IMR-90 (cell line): ENCODE results near the gene DDHD1. TPM values are rescaled to one million over a fixed set of nuclear protein-coding genes. Genes with fewer than 3 reads are reported as not detected.

Experiments used
- ATAC-seq: fragments of 200-7000 bp; cut with Tn5 transposase; 2 replicates; pipeline ENCODE4 v1.9.1; 2020; ENCODE audit warnings: low read depth, mild to moderate bottlenecking, moderate library complexity
- BruUV-seq: library from RNA; stranded (reverse); fragments of 400-500 nt; replicated peaks from 2 replicates; lab custom pipeline; 2021; lab: Mats Ljungman, UMichigan
- CTCF ChIA-PET: fragments of 300-600 bp; formaldehyde crosslinking; extraction: SDS; loops from one replicate; lab custom pipeline; 2021; ENCODE audit warnings: antibody characterized with exemption; lab: Yijun Ruan, JAX
- POLR2A ChIA-PET: fragments of 300-600 bp; sonication (Branson Sonifier 250); formaldehyde crosslinking; loops from one replicate; lab custom pipeline; 2022; ENCODE audit warnings: antibody characterized with exemption; ENCODE audit not compliant: unreplicated experiment; lab: Charles Lee
- DNase-seq: peaks from one replicate; pipeline ENCODE4 v3.0.0; 2013
- H2AFZ ChIP-seq: replicated peaks from 2 replicates; pipeline ENCODE3; 2013; ENCODE audit warnings: low read length, mild to moderate bottlenecking; ENCODE audit not compliant: poor library complexity
- H2AK5ac ChIP-seq: 2 replicates; pipeline ENCODE4 v1.6.1; 2013; ENCODE audit warnings: low read depth, low read length, inconsistent platforms
- H2AK9ac ChIP-seq: replicated peaks from 2 replicates; pipeline ENCODE3; 2013; ENCODE audit warnings: mild to moderate bottlenecking, low read depth, low read length, moderate library complexity; ENCODE audit not compliant: poor library complexity
- H2BK120ac ChIP-seq: 2 replicates; pipeline ENCODE4 v1.6.1; 2013; ENCODE audit warnings: low read depth, low read length, inconsistent platforms
- H2BK15ac ChIP-seq: 3 replicates; pipeline ENCODE4 v1.6.1; 2013; ENCODE audit warnings: low read depth, low read length, inconsistent platforms
- H2BK20ac ChIP-seq: 2 replicates; pipeline ENCODE4 v1.6.1; 2013; ENCODE audit warnings: low read depth, mild to moderate bottlenecking, inconsistent platforms, low read length, moderate library complexity
- H2BK5ac ChIP-seq: 2 replicates; pipeline ENCODE4 v1.6.1; 2013; ENCODE audit warnings: mild to moderate bottlenecking, low read depth, low read length, inconsistent platforms; ENCODE audit not compliant: poor library complexity, severe bottlenecking
- H3K14ac ChIP-seq: replicated peaks from 2 replicates; pipeline ENCODE4 v1.6.1; 2013; ENCODE audit warnings: low read depth, low read length, inconsistent platforms
- H3K18ac ChIP-seq: 2 replicates; pipeline ENCODE4 v1.6.1; 2013; ENCODE audit warnings: low read depth, low read length, control low read depth
- H3K23ac ChIP-seq: 2 replicates; pipeline ENCODE4 v1.6.1; 2013; ENCODE audit warnings: low read depth, low read length, inconsistent platforms
- H3K27ac ChIP-seq: 2 replicates; pipeline ENCODE4 v1.5.1; 2013; ENCODE audit warnings: mild to moderate bottlenecking, control low read depth, low read length; ENCODE audit not compliant: insufficient read depth
- H3K27me3 ChIP-seq: 2 replicates; pipeline ENCODE4 v1.6.1; 2013; ENCODE audit warnings: low read length; ENCODE audit not compliant: control insufficient read depth, insufficient read depth
- H3K36me3 ChIP-seq: 2 replicates; pipeline ENCODE4 v1.6.1; 2013; ENCODE audit warnings: low read length, mixed read lengths; ENCODE audit not compliant: control insufficient read depth, insufficient read depth
- H3K4ac ChIP-seq: 2 replicates; pipeline ENCODE4 v1.6.1; 2013; ENCODE audit warnings: low read depth, low read length, inconsistent platforms
- H3K4me1 ChIP-seq: 2 replicates; pipeline ENCODE4 v1.6.1; 2013; ENCODE audit warnings: low read length, mixed read lengths; ENCODE audit not compliant: control insufficient read depth, insufficient read depth
- H3K4me2 ChIP-seq: 2 replicates; pipeline ENCODE4 v1.6.1; 2013; ENCODE audit warnings: low read depth, mild to moderate bottlenecking, control low read depth, low read length, moderate library complexity
- H3K4me3 ChIP-seq: 2 replicates; pipeline ENCODE4 v1.5.1; 2013; ENCODE audit warnings: low read depth, mild to moderate bottlenecking, control low read depth, low read length, moderate library complexity; ENCODE audit not compliant: insufficient read depth
- H3K56ac ChIP-seq: 2 replicates; pipeline ENCODE4 v1.6.1; 2013; ENCODE audit warnings: low read length, inconsistent platforms; ENCODE audit not compliant: insufficient read depth; ENCODE audit errors: extremely low read depth
- H3K79me1 ChIP-seq, 2 experiments: 2 replicates each; pipeline ENCODE4 v1.6.1; 2013; ENCODE audit warnings: low read length in 2 of 2, inconsistent platforms in 1 of 2, low read depth in 1 of 2
- H3K9ac ChIP-seq: 2 replicates; pipeline ENCODE4 v1.6.1; 2013; ENCODE audit warnings: low read depth, low read length, control low read depth
- H3K9me1 ChIP-seq: 2 replicates; pipeline ENCODE4 v1.6.1; 2013; ENCODE audit warnings: low read length, inconsistent platforms; ENCODE audit not compliant: insufficient read depth
- H3K9me3 ChIP-seq: 2 replicates; pipeline ENCODE4 v1.6.1; 2013; ENCODE audit warnings: low read length; ENCODE audit not compliant: control insufficient read depth, insufficient read depth
- H4K20me1 ChIP-seq: 2 replicates; pipeline ENCODE4 v1.6.1; 2013; ENCODE audit warnings: low read length, inconsistent platforms; ENCODE audit not compliant: insufficient read depth
- H4K5ac ChIP-seq: 2 replicates; pipeline ENCODE4 v1.6.1; 2013; ENCODE audit warnings: mild to moderate bottlenecking, low read depth, low read length, control low read depth
- H4K8ac ChIP-seq, 2 experiments: 2 replicates each; pipeline ENCODE4 v1.6.1; 2013; ENCODE audit warnings: low read depth in 2 of 2, low read length in 2 of 2, control low read depth in 1 of 2, inconsistent platforms in 1 of 2
- H4K91ac ChIP-seq: 2 replicates; pipeline ENCODE4 v1.6.1; 2013; ENCODE audit warnings: low read depth, low read length, inconsistent platforms; ENCODE audit not compliant: insufficient read depth
- BHLHE40 ChIP-seq: fragments of 150-350 bp; IDR thresholded peaks from 2 replicates; pipeline ENCODE4 v1.6.1; 2016; ENCODE audit warnings: mild to moderate bottlenecking, low read depth, low read length
- CEBPB ChIP-seq: IDR thresholded peaks from 2 replicates; pipeline ENCODE4 v1.6.1; 2012; ENCODE audit warnings: low read depth, low read length, improper control_type of control experiment
- FOS ChIP-seq: fragments of 150-350 bp; IDR thresholded peaks from 2 replicates; pipeline ENCODE4 v1.6.1; 2016; ENCODE audit warnings: low read depth, low read length
- MAZ ChIP-seq: IDR thresholded peaks from 2 replicates; pipeline ENCODE4 v1.6.1; 2012; ENCODE audit warnings: low read depth, mild to moderate bottlenecking, low read length, improper control_type of control experiment, moderate library complexity, borderline replicate concordance
- MXI1 ChIP-seq: IDR thresholded peaks from 2 replicates; pipeline ENCODE4 v1.6.1; 2012; ENCODE audit warnings: low read depth, mild to moderate bottlenecking, low read length, moderate library complexity, borderline replicate concordance
- NFE2L2 ChIP-seq: fragments of 150-350 bp; IDR thresholded peaks from 2 replicates; pipeline ENCODE4 v1.6.1; 2016; ENCODE audit warnings: low read depth, mild to moderate bottlenecking, low read length
- RAD21 ChIP-seq: IDR thresholded peaks from 2 replicates; pipeline ENCODE4 v1.6.1; 2012; ENCODE audit warnings: low read length, improper control_type of control experiment
- RCOR1 ChIP-seq: IDR thresholded peaks from 2 replicates; pipeline ENCODE4 v1.6.1; 2012; ENCODE audit warnings: mild to moderate bottlenecking, low read length, improper control_type of control experiment; ENCODE audit not compliant: insufficient replicate concordance
- RFX5 ChIP-seq: IDR thresholded peaks from 2 replicates; pipeline ENCODE4 v1.8.0; 2012; ENCODE audit warnings: low read depth, mild to moderate bottlenecking, low read length, moderate library complexity
- USF2 ChIP-seq: fragments of 150-350 bp; IDR thresholded peaks from 2 replicates; pipeline ENCODE4 v1.6.1; 2017; ENCODE audit warnings: mild to moderate bottlenecking, antibody characterized with exemption, low read length, low read depth
- WGBS, 2 experiments: methylation state at CpG; one replicate each; pipeline versions ENCODE4 v1.1.5 to v1.1.7; 2013; ENCODE audit warnings: missing lambda C conversion rate in 2 of 2; ENCODE audit not compliant: insufficient read length in 1 of 2; ENCODE audit errors: extremely low coverage in 2 of 2; 5-methylcytosine and 5-hydroxymethylcytosine counted together
- dilution Hi-C: fragments of 300-500 bp; cut with HindIII; formaldehyde crosslinking; loops from one replicate; pipeline ENCODE4 v1.14.3; 2018; ENCODE audit warnings: low sequenced_read_pairs; ENCODE audit not compliant: unreplicated experiment
- in situ Hi-C: fragments of 300-500 bp; cut with MboI; formaldehyde crosslinking; loops from 3 replicates; pipeline ENCODE4 v1.14.3; 2019; ENCODE audit warnings: low sequenced_read_pairs, inconsistent platforms, mixed read lengths
- intact Hi-C: fragments of 100-400 bp; cut with micrococcal nuclease; formaldehyde crosslinking; loops from 2 replicates; pipeline ENCODE4 v1.10.0; 2022
- polyA plus RNA-seq, 3 experiments: library from polyadenylated mRNA; depleted of rRNA; stranded (reverse); fragments of >200 nt; gene quantifications; 2 replicates each; pipeline ENCODE4 v1.2.3, GENCODE V29; 2012; ENCODE audit warnings: low replicate concordance in 1 of 3
- total RNA-seq: library from RNA; depleted of rRNA; stranded (reverse); fragments of >200 nt; gene quantifications from 2 replicates; pipeline ENCODE4 v1.2.3, GENCODE V29; 2012

DDHD1 gene
- total and polyA plus RNA-seq, 2 of the 4 experiments (the other 2 are of a cell fraction), result 4.5 to 9.0 TPM

GRCh38 chr14:53187921-53188463, 34.9 kb upstream of the DDHD1 start:
- DNase-seq (no peak), ATAC-seq (no peak)
- Histone ChIP-seq H4K91ac (no peak overlapping the region), H3K4me1 (no peaks in the 10 kb centered on the region), H3K27me3 (peaks cover 11% of the 10 kb centered on the region), H4K5ac (no peak overlapping the region), H3K36me3 (no peaks in the 10 kb centered on the region), H2AK9ac (no peak overlapping the region), H3K9me3 (no peaks in the 10 kb centered on the region), H3K14ac (no peak overlapping the region), H4K8ac (no peak overlapping the region), H2AK5ac (no peak overlapping the region), H2AFZ (no peak overlapping the region), H3K56ac (no peak overlapping the region), H3K18ac (no peak overlapping the region), H3K4ac (no peak overlapping the region), H3K9ac (no peak overlapping the region), H4K20me1 (no peaks in the 10 kb centered on the region), H2BK15ac (no peak overlapping the region), H2BK5ac (no peak overlapping the region), H3K4me2 (no peak overlapping the region), H3K4me3 (no peak overlapping the region), H2BK20ac (no peak overlapping the region), H3K9me1 (no peaks in the 10 kb centered on the region), H3K79me1 (no peaks in the 10 kb centered on the region), H3K23ac (no peak overlapping the region), H2BK120ac (no peak overlapping the region), H3K27ac (no peak overlapping the region)
- WGBS, 2 experiments, result no CpG with 5 or more reads among the region's 5 CpGs
- no TSS peak for BruUV-seq
- ChIA-PET POLR2A (no interaction called here), CTCF (no interaction called here)
- in situ Hi-C loops, result no loop called here
- dilution Hi-C loops, result no loop called here
- intact Hi-C loops, result no loop called here
- no peak for TF ChIP-seq RCOR1
- TF ChIP-seq BHLHE40, result no peak
- TF ChIP-seq MXI1, result no peak
- no peak for TF ChIP-seq NFE2L2
- TF ChIP-seq RFX5, result no peak
- TF ChIP-seq RAD21, result no peak
- no peak for TF ChIP-seq FOS
- TF ChIP-seq USF2, result no peak
- TF ChIP-seq MAZ, result no peak
- TF ChIP-seq CEBPB, result no peak
